OCI-LY7 (cell line): Measurements from ENCODE around the gene PPP3CA.
A peak's percentile ranks its signal among the peaks of the same experiment; 100 is the strongest.

ENCODE experiments used
- EZH2phosphoT487 ChIP-seq: fragments of 200-600 bp; sonication (generic); IDR thresholded peaks from 2 replicates; pipeline ENCODE4 v1.6.1; 2018; ENCODE audit warnings: low read depth, borderline replicate concordance, mild to moderate bottlenecking, mixed run types, antibody characterized with exemption, low read length, moderate library complexity, mixed read lengths
- TF ChIP-seq, protein P1 (sequence below): fragments of 200-600 bp; sonication (generic); conservative IDR thresholded peaks from 2 replicates; pipeline ENCODE4 v1.5.1; 2014; ENCODE audit warnings: mild to moderate bottlenecking, antibody characterized with exemption, low read length, moderate library complexity, mixed read lengths

DNA sequence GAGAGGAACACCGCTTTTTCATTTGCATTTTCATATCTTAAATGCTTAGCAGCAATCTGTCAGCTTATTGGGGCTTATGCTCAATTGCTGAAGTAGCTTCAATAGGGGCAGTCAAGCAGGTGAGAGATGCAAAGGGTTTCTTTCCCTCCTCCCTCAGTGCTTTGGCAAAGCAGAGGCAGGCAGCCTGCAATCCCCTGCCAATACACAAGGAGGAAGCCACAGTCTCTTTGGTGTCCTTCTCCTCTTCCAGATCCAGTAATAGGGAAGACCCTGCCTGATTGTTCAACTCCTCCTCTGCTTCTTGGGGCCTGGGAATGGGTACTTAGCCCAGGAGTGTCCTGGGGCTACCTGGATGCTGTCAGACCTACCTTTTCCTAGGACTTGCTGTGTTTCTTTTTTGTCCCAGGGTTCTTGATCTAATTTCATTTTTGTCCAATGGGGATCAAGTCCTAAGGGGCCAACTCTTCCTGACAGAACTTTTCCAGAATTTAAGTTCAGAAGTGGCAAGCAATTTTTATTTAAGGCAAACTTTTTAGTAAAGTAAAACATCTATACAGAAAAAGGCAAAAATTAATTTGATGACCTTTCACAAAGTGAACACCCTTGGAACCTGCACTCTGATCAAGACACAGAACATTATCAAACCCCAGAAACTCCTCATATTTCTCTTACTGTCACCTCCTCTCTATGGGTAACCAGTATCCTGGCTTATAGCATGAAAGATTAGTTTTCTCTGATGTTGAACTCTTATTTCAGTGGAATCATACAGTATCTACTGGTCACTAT is 260.3 kb downstream of the PPP3CA start:
- TF ChIP-seq, protein P1, sequence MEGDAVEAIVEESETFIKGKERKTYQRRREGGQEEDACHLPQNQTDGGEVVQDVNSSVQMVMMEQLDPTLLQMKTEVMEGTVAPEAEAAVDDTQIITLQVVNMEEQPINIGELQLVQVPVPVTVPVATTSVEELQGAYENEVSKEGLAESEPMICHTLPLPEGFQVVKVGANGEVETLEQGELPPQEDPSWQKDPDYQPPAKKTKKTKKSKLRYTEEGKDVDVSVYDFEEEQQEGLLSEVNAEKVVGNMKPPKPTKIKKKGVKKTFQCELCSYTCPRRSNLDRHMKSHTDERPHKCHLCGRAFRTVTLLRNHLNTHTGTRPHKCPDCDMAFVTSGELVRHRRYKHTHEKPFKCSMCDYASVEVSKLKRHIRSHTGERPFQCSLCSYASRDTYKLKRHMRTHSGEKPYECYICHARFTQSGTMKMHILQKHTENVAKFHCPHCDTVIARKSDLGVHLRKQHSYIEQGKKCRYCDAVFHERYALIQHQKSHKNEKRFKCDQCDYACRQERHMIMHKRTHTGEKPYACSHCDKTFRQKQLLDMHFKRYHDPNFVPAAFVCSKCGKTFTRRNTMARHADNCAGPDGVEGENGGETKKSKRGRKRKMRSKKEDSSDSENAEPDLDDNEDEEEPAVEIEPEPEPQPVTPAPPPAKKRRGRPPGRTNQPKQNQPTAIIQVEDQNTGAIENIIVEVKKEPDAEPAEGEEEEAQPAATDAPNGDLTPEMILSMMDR, result peak; percentile 38
- TF ChIP-seq EZH2phosphoT487, result no peak
